Natural killer cell treated with Interleukin-12 subunit alpha and Interleukin-12 subunit beta and Interleukin-15 and Interleukin-18, amount 100 ng/mL, for 72 hours (primary cell): Measurements from ENCODE around the gene PAPPA. TPM values are rescaled to one million over a fixed set of nuclear protein-coding genes. Genes with fewer than 3 reads are reported as not detected.

Experiments used
- ATAC-seq, 2 donors: fragments of 150-1000 bp; cut with Tn5 transposase in 1 of 2; sonication (Bioruptor Pico), chemical (Tn5 transposase) in 1 of 2; 2 replicates each; pipeline ENCODE4 v1.10.0; 2021
- DNase-seq: peaks from one replicate; pipeline ENCODE4 v3.0.0; 2022; ENCODE audit warnings: low spot score
- H3K27ac Mint-ChIP-seq, 2 donors: 1 replicate in 1 of 2; 2 replicates in 1 of 2; pipeline ENCODE4 v1.8.0; 2022; ENCODE audit warnings: mixed read lengths in 2 of 2, mild to moderate bottlenecking in 1 of 2, moderate library complexity in 1 of 2
- H3K27me3 Mint-ChIP-seq, 2 donors: 1 replicate in 1 of 2; 2 replicates in 1 of 2; pipeline ENCODE4 v1.8.0; 2022; ENCODE audit warnings: mixed read lengths in 2 of 2
- H3K36me3 Mint-ChIP-seq: one replicate; pipeline ENCODE4 v1.8.0; 2022; ENCODE audit warnings: mixed read lengths
- H3K4me1 Mint-ChIP-seq, 2 donors: 1 replicate in 1 of 2; 2 replicates in 1 of 2; pipeline ENCODE4 v1.8.0; 2022; ENCODE audit warnings: low read depth in 2 of 2, mixed read lengths in 2 of 2, mild to moderate bottlenecking in 1 of 2
- H3K4me3 Mint-ChIP-seq: one replicate; pipeline ENCODE4 v1.8.0; 2022; ENCODE audit warnings: mixed read lengths
- H3K9me3 Mint-ChIP-seq: 2 replicates; pipeline ENCODE4 v1.8.0; 2022; ENCODE audit warnings: mixed read lengths
- total RNA-seq, 2 donors: library from RNA; stranded (reverse); gene quantifications; one replicate each; pipeline ENCODE4 v1.2.3, GENCODE V29; 2022

PAPPA gene
- total RNA-seq, 2 donors from 2014 or later, result not detected

- Mint-ChIP-seq H3K27me3 (peaks cover 0 to 9% of the 10 kb centered on the region in 2 donors), H3K9me3 (no peaks in the 10 kb centered on the region), H3K36me3 (no peaks in the 10 kb centered on the region), H3K4me3 (no peak overlapping the region), H3K4me1 (no peaks in the 10 kb centered on the region), H3K27ac (no peak overlapping the region)
- ATAC-seq, result no peak
- no peak for DNase-seq
Observed at GRCh38 chr9:116274293-116274692, 120.7 kb downstream of the PAPPA start.

- H3K27ac Mint-ChIP-seq, result no peak overlapping the region
- no peak for ATAC-seq
Observed at GRCh38 chr9:116275418-116276195, 122.0 kb downstream of the PAPPA start.

GRCh38 chr9:116276196-116276493, 122.6 kb downstream of the PAPPA start:
- H3K4me1 Mint-ChIP-seq, result no peaks in the 10 kb centered on the region
- no peak overlapping the region for H3K4me3 Mint-ChIP-seq
- peaks cover 0 to 9% of the 10 kb centered on the region in 2 donors for H3K27me3 Mint-ChIP-seq
- DNase-seq (no peak), ATAC-seq (no peak)
- H3K36me3 Mint-ChIP-seq, result no peaks in the 10 kb centered on the region
- no peaks in the 10 kb centered on the region for H3K9me3 Mint-ChIP-seq
- no peak overlapping the region for H3K27ac Mint-ChIP-seq

More at GRCh38 chr9:116275418-116276195, 122.0 kb downstream of the PAPPA start:
- Mint-ChIP-seq H3K4me1 (no peaks in the 10 kb centered on the region), H3K27me3 (peaks cover 0 to 9% of the 10 kb centered on the region in 2 donors), H3K36me3 (no peaks in the 10 kb centered on the region), H3K9me3 (no peaks in the 10 kb centered on the region), H3K4me3 (no peak overlapping the region)
- DNase-seq, result no peak

- Mint-ChIP-seq H3K4me3 (no peak overlapping the region), H3K36me3 (no peaks in the 10 kb centered on the region), H3K27me3 (peaks cover 0 to 9% of the 10 kb centered on the region in 2 donors), H3K27ac (no peak overlapping the region), H3K4me1 (no peaks in the 10 kb centered on the region), H3K9me3 (no peaks in the 10 kb centered on the region)
- ATAC-seq (no peak), DNase-seq (no peak)
Observed at GRCh38 chr9:116276651-116277121, 123.1 kb downstream of the PAPPA start.

- Mint-ChIP-seq H3K4me1 (no peaks in the 10 kb centered on the region), H3K36me3 (no peaks in the 10 kb centered on the region), H3K27ac (no peak overlapping the region), H3K4me3 (no peak overlapping the region), H3K9me3 (no peaks in the 10 kb centered on the region), H3K27me3 (peaks cover 0 to 9% of the 10 kb centered on the region in 2 donors)
- DNase-seq (no peak), ATAC-seq (no peak)
Observed at GRCh38 chr9:116278326-116278725, 124.7 kb downstream of the PAPPA start.

GRCh38 chr9:116279230-116279629, 125.6 kb downstream of the PAPPA start:
- Mint-ChIP-seq H3K27ac (no peak overlapping the region), H3K4me1 (no peaks in the 10 kb centered on the region), H3K36me3 (no peaks in the 10 kb centered on the region), H3K27me3 (peaks cover 0 to 9% of the 10 kb centered on the region in 2 donors), H3K4me3 (no peak overlapping the region), H3K9me3 (no peaks in the 10 kb centered on the region)
- DNase-seq (no peak), ATAC-seq (no peak)

GRCh38 chr9:116280529-116280928, 126.9 kb downstream of the PAPPA start:
- DNase-seq, result no peak
- H3K36me3 Mint-ChIP-seq, result no peaks in the 10 kb centered on the region
- H3K27ac Mint-ChIP-seq, result no peak overlapping the region
- H3K4me3 Mint-ChIP-seq, result no peak overlapping the region
- ATAC-seq, result no peak
- peaks cover 0 to 8% of the 10 kb centered on the region in 2 donors for H3K27me3 Mint-ChIP-seq
- H3K9me3 Mint-ChIP-seq, result no peaks in the 10 kb centered on the region
- H3K4me1 Mint-ChIP-seq, result no peaks in the 10 kb centered on the region

GRCh38 chr9:116282597-116282996, 129.0 kb downstream of the PAPPA start:
- H3K4me1 Mint-ChIP-seq, result no peaks in the 10 kb centered on the region
- H3K27me3 Mint-ChIP-seq, result peaks cover 0 to 5% of the 10 kb centered on the region in 2 donors
- no peak overlapping the region for H3K4me3 Mint-ChIP-seq
- no peaks in the 10 kb centered on the region for H3K9me3 Mint-ChIP-seq
- no peaks in the 10 kb centered on the region for H3K36me3 Mint-ChIP-seq
- no peak overlapping the region for H3K27ac Mint-ChIP-seq
- ATAC-seq, result no peak
- no peak for DNase-seq

- no peak for DNase-seq
- H3K9me3 Mint-ChIP-seq, result no peaks in the 10 kb centered on the region
- no peak overlapping the region for H3K4me3 Mint-ChIP-seq
- H3K4me1 Mint-ChIP-seq, result no peaks in the 10 kb centered on the region
- ATAC-seq, result no peak
- no peak overlapping the region for H3K27ac Mint-ChIP-seq
- H3K27me3 Mint-ChIP-seq, result peaks cover 0 to 5% of the 10 kb centered on the region in 2 donors
- H3K36me3 Mint-ChIP-seq, result no peaks in the 10 kb centered on the region
Observed at GRCh38 chr9:116284518-116284917, 130.9 kb downstream of the PAPPA start.

GRCh38 chr9:116285320-116285719, 131.7 kb downstream of the PAPPA start:
- ATAC-seq (no peak), DNase-seq (no peak)
- Mint-ChIP-seq H3K4me3 (no peak overlapping the region), H3K36me3 (no peaks in the 10 kb centered on the region), H3K4me1 (no peaks in the 10 kb centered on the region), H3K27me3 (peaks cover 0 to 5% of the 10 kb centered on the region in 2 donors), H3K9me3 (no peaks in the 10 kb centered on the region), H3K27ac (no peak overlapping the region)

GRCh38 chr9:116286297-116286696, 132.7 kb downstream of the PAPPA start:
- H3K36me3 Mint-ChIP-seq, result no peaks in the 10 kb centered on the region
- H3K27ac Mint-ChIP-seq, result no peak overlapping the region
- DNase-seq (no peak), ATAC-seq (no peak)
- H3K27me3 Mint-ChIP-seq, result peaks cover 0 to 5% of the 10 kb centered on the region in 2 donors
- H3K4me1 Mint-ChIP-seq, result no peaks in the 10 kb centered on the region
- H3K4me3 Mint-ChIP-seq, result no peak overlapping the region
- H3K9me3 Mint-ChIP-seq, result peaks cover 4% of the 10 kb centered on the region

- Mint-ChIP-seq H3K9me3 (peaks cover 4% of the 10 kb centered on the region), H3K36me3 (no peaks in the 10 kb centered on the region), H3K4me1 (no peaks in the 10 kb centered on the region), H3K4me3 (no peak overlapping the region), H3K27ac (no peak overlapping the region), H3K27me3 (peaks cover 0 to 5% of the 10 kb centered on the region in 2 donors)
- ATAC-seq (no peak), DNase-seq (no peak)
Observed at GRCh38 chr9:116287721-116288120, 134.1 kb downstream of the PAPPA start.

GRCh38 chr9:116288658-116289057, 135.1 kb downstream of the PAPPA start:
- no peak for ATAC-seq
- H3K4me3 Mint-ChIP-seq, result no peak overlapping the region

GRCh38 chr9:116297346-116297745, 143.8 kb downstream of the PAPPA start:
- DNase-seq (no peak), ATAC-seq (no peak)
- Mint-ChIP-seq H3K27me3 (no peaks in the 10 kb centered on the region), H3K36me3 (no peaks in the 10 kb centered on the region), H3K4me1 (no peaks in the 10 kb centered on the region), H3K9me3 (peaks cover 5% of the 10 kb centered on the region), H3K27ac (no peak overlapping the region), H3K4me3 (no peak overlapping the region)

More at GRCh38 chr9:116288658-116289057, 135.1 kb downstream of the PAPPA start:
- H3K4me1 Mint-ChIP-seq, result no peaks in the 10 kb centered on the region
- peaks cover 4% of the 10 kb centered on the region for H3K9me3 Mint-ChIP-seq
- H3K27ac Mint-ChIP-seq, result no peak overlapping the region
- H3K36me3 Mint-ChIP-seq, result no peaks in the 10 kb centered on the region
- DNase-seq, result no peak
- H3K27me3 Mint-ChIP-seq, result peaks cover 0 to 5% of the 10 kb centered on the region in 2 donors

- Mint-ChIP-seq H3K27ac (no peak overlapping the region), H3K27me3 (no peaks in the 10 kb centered on the region), H3K4me1 (no peaks in the 10 kb centered on the region), H3K9me3 (peaks cover 6% of the 10 kb centered on the region), H3K4me3 (no peak overlapping the region), H3K36me3 (no peaks in the 10 kb centered on the region)
- no peak for DNase-seq
- ATAC-seq, result no peak
Observed at GRCh38 chr9:116298249-116298648, 144.7 kb downstream of the PAPPA start.
